ENCODE results near the gene ZKSCAN8. TPM values are rescaled to one million over a fixed set of nuclear protein-coding genes. Genes with fewer than 3 reads are reported as not detected.

The ZKSCAN8 gene
- total RNA-seq, 1 experiment from 2014 or later = 25.4 TPM

DNA sequence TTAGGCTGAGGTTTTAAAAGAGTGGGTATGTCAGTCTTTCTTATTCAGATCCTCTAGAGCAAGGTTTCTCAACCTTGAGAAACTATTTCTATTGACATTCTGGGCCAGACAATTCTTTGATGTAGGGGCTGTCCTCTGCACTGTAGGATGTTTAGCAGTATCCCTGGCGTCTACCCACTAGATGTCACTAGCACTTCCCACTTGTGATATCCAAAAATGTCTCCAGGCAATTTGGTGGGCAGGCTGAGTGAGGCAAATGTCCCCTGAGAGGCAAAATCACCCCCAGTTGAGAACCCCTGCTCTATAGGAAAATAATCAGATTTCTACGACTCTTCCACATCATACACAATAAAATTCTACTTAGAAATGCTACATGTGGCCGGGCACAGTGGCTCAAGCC is 7.7 kb upstream of the ZKSCAN8 start:
- H3K4me2 ChIP-seq (ENCODE audit: insufficient read depth, insufficient read length, low read length) = no peak overlapping the region
- H3K27me3 Mint-ChIP-seq (ENCODE audit: low read depth) = peaks cover 3% of the 10 kb centered on the region; the same call in 1 of the 2 replicates
- H3K18ac ChIP-seq (ENCODE audit: insufficient read length, low read depth, low read length) = no peak overlapping the region
- H3K9ac ChIP-seq (ENCODE audit: extremely low read depth, insufficient read length, low read length) = no peak overlapping the region
- no peak overlapping the region for H3K14ac ChIP-seq (ENCODE audit: insufficient read depth, low read length)
- H3K23me2 ChIP-seq (ENCODE audit: insufficient read length, low read depth, low read length, poor library complexity, severe bottlenecking) = peaks cover 19% of the 10 kb centered on the region
- H4K20me1 ChIP-seq (ENCODE audit: control insufficient read depth, insufficient read depth, insufficient read length) = no peaks in the 10 kb centered on the region
- H2BK12ac ChIP-seq (ENCODE audit: insufficient read length, low read depth, low read length) = no peak overlapping the region
- H3K4me1 ChIP-seq (ENCODE audit: insufficient read depth, low read length) = peaks cover 4% of the 10 kb centered on the region; the same call in 1 of the 2 replicates
- no peak overlapping the region for H2AK5ac ChIP-seq (ENCODE audit: insufficient read length, low read length)
- H3K79me2 ChIP-seq (ENCODE audit: insufficient read depth, low read length) = peaks cover 2% of the 10 kb centered on the region; the same call in 1 of the 2 replicates
- H3K4me3 Mint-ChIP-seq = peak overlapping the region in 1 of 2 experiments; percentile 6; a peak in 3 of 5 replicates
- no peaks in the 10 kb centered on the region for H3K9me3 ChIP-seq (ENCODE audit: control insufficient read depth, low read depth, low read length)
- H3K4ac ChIP-seq (ENCODE audit: low read depth, low read length) = no peak overlapping the region
- no peak overlapping the region for H3K27ac ChIP-seq (ENCODE audit: insufficient read length, low read depth, low read length)
- H3K56ac ChIP-seq (ENCODE audit: insufficient read length, low read depth, low read length) = no peak overlapping the region
- H3K27me3 ChIP-seq (ENCODE audit: insufficient read depth, low read length) = no peaks in the 10 kb centered on the region
- peak overlapping the region in 2 of 3 experiments; percentile 36 to 65; a peak in 3 of 7 replicates for H3K27ac Mint-ChIP-seq
- H4K8ac ChIP-seq (replicated peaks; ENCODE audit: insufficient read length, low read depth, low read length) = no peak overlapping the region
- H2BK15ac ChIP-seq (ENCODE audit: low read depth, low read length) = no peak overlapping the region
- H3K23ac ChIP-seq (ENCODE audit: insufficient read length, low read depth, low read length) = no peak overlapping the region
- H3K4me1 Mint-ChIP-seq = peaks cover 19 to 22% of the 10 kb centered on the region in 2 experiments
- H2BK20ac ChIP-seq (ENCODE audit: low read depth, low read length, poor library complexity, severe bottlenecking) = no peak overlapping the region
- DNase-seq = peak; percentile 28
- H2BK5ac ChIP-seq (ENCODE audit: insufficient read length, low read length) = no peak overlapping the region
- H3K79me1 ChIP-seq (ENCODE audit: insufficient read depth, low read depth, low read length, poor library complexity, severe bottlenecking) = no peaks in the 10 kb centered on the region
- H3K9me3 Mint-ChIP-seq = no peaks in the 10 kb centered on the region
- no peak overlapping the region for H3T11ph ChIP-seq (ENCODE audit: low read length)
- H4K91ac ChIP-seq (ENCODE audit: insufficient read length, low read depth, low read length) = no peak overlapping the region
- no peak overlapping the region for H2BK120ac ChIP-seq (ENCODE audit: low read depth, low read length, poor library complexity, severe bottlenecking)
- H2AFZ ChIP-seq (ENCODE audit: low read length) = no peak overlapping the region
- TF ChIP-seq, protein P1, sequence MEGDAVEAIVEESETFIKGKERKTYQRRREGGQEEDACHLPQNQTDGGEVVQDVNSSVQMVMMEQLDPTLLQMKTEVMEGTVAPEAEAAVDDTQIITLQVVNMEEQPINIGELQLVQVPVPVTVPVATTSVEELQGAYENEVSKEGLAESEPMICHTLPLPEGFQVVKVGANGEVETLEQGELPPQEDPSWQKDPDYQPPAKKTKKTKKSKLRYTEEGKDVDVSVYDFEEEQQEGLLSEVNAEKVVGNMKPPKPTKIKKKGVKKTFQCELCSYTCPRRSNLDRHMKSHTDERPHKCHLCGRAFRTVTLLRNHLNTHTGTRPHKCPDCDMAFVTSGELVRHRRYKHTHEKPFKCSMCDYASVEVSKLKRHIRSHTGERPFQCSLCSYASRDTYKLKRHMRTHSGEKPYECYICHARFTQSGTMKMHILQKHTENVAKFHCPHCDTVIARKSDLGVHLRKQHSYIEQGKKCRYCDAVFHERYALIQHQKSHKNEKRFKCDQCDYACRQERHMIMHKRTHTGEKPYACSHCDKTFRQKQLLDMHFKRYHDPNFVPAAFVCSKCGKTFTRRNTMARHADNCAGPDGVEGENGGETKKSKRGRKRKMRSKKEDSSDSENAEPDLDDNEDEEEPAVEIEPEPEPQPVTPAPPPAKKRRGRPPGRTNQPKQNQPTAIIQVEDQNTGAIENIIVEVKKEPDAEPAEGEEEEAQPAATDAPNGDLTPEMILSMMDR (conservative IDR thresholded peaks at IDR 0.05) = peak; percentile 58
- peaks cover 2 to 23% (median 19%) of the 10 kb centered on the region in 3 experiments; a peak in 6 of 7 replicates for H3K36me3 Mint-ChIP-seq (ENCODE audit: insufficient read depth in 1 of 3, low read depth in 3 of 3)
- no CpG with 5 or more reads among the region's 3 CpGs for WGBS (ENCODE audit: extremely low coverage, insufficient read length, low lambda C conversion rate)
- no peak overlapping the region for H4K5ac ChIP-seq (ENCODE audit: insufficient read length, low read depth, low read length)
